ENCODE data around the gene REG3G. TPM values are rescaled to one million over a fixed set of nuclear protein-coding genes. Genes with fewer than 3 reads are reported as not detected.

The REG3G gene
- total and polyA plus RNA-seq, 10 of the 15 experiments (the other 5 are each of a cell fraction or from before 2014, with no cell fraction given), result 0.33 TPM; not detected in 9

DNA sequence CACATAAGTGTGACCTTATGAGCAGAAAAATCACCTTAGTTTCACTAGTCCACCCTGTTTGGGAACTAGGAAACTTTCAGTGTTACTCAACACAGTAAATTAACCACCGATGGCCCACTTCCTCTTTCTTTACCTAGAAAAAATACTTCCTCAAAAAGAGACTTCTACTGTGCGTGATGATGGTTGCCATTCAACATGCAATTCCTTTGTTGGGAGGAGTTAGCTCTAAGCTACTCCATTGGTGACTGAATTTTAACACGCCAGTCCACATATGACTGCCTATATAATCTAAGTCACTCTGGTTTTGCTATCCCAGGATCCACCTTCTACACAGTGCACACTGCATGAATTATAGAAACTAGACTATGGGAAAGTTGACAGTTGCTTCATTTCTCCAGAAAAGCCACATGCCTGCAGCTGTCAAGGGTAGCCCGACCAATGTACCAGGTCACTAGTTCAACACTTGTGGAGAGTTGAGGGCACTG lies 47.8 kb upstream of the REG3G start (continued):
- TF ChIP-seq, protein P1, sequence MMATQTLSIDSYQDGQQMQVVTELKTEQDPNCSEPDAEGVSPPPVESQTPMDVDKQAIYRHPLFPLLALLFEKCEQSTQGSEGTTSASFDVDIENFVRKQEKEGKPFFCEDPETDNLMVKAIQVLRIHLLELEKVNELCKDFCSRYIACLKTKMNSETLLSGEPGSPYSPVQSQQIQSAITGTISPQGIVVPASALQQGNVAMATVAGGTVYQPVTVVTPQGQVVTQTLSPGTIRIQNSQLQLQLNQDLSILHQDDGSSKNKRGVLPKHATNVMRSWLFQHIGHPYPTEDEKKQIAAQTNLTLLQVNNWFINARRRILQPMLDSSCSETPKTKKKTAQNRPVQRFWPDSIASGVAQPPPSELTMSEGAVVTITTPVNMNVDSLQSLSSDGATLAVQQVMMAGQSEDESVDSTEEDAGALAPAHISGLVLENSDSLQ (IDR thresholded peaks at IDR 0.05), result peak; percentile 67; the same call in 1 of the 2 replicates
- TF ChIP-seq, protein P2, sequence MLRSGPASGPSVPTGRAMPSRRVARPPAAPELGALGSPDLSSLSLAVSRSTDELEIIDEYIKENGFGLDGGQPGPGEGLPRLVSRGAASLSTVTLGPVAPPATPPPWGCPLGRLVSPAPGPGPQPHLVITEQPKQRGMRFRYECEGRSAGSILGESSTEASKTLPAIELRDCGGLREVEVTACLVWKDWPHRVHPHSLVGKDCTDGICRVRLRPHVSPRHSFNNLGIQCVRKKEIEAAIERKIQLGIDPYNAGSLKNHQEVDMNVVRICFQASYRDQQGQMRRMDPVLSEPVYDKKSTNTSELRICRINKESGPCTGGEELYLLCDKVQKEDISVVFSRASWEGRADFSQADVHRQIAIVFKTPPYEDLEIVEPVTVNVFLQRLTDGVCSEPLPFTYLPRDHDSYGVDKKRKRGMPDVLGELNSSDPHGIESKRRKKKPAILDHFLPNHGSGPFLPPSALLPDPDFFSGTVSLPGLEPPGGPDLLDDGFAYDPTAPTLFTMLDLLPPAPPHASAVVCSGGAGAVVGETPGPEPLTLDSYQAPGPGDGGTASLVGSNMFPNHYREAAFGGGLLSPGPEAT (IDR thresholded peaks at IDR 0.05; ENCODE audit: low read depth), result peak; percentile 95
- TF ChIP-seq IKZF2 (IDR thresholded peaks at IDR 0.05) (peak; percentile 99), SPI1 (IDR thresholded peaks at IDR 0.05; ENCODE audit: borderline replicate concordance, insufficient read depth, low read depth, low read length) (peak; percentile 99), CBFB (IDR thresholded peaks at IDR 0.05; ENCODE audit: low read depth) (0 out of 2 replicates have a peak, but pooled peaks have one; percentile 44), NBN (IDR thresholded peaks at IDR 0.05) (peak; percentile 65), PAX8 (IDR thresholded peaks at IDR 0.05) (no peak), JUND (IDR thresholded peaks at IDR 0.05; ENCODE audit: low read depth, low read length) (peak; percentile 55; the same call in 1 of the 2 replicates), JUNB (IDR thresholded peaks at IDR 0.05) (peak; percentile 69), ATF7 (IDR thresholded peaks at IDR 0.05; ENCODE audit: low read depth) (peak; percentile 79), HCFC1 (IDR thresholded peaks at IDR 0.05; ENCODE audit: low read length) (no peak), YBX1 (IDR thresholded peaks at IDR 0.05) (no peak)
- TF ChIP-seq, protein P3, sequence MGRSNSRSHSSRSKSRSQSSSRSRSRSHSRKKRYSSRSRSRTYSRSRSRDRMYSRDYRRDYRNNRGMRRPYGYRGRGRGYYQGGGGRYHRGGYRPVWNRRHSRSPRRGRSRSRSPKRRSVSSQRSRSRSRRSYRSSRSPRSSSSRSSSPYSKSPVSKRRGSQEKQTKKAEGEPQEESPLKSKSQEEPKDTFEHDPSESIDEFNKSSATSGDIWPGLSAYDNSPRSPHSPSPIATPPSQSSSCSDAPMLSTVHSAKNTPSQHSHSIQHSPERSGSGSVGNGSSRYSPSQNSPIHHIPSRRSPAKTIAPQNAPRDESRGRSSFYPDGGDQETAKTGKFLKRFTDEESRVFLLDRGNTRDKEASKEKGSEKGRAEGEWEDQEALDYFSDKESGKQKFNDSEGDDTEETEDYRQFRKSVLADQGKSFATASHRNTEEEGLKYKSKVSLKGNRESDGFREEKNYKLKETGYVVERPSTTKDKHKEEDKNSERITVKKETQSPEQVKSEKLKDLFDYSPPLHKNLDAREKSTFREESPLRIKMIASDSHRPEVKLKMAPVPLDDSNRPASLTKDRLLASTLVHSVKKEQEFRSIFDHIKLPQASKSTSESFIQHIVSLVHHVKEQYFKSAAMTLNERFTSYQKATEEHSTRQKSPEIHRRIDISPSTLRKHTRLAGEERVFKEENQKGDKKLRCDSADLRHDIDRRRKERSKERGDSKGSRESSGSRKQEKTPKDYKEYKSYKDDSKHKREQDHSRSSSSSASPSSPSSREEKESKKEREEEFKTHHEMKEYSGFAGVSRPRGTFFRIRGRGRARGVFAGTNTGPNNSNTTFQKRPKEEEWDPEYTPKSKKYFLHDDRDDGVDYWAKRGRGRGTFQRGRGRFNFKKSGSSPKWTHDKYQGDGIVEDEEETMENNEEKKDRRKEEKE (IDR thresholded peaks at IDR 0.05), result no peak
